ENCODE measurements around the gene DLG5. TPM values are rescaled to one million over a fixed set of nuclear protein-coding genes. Genes with fewer than 3 reads are reported as not detected.

Gene DLG5
- total RNA-seq, 2 donors from 2014 or later = 72.3 to 134 TPM

DNA sequence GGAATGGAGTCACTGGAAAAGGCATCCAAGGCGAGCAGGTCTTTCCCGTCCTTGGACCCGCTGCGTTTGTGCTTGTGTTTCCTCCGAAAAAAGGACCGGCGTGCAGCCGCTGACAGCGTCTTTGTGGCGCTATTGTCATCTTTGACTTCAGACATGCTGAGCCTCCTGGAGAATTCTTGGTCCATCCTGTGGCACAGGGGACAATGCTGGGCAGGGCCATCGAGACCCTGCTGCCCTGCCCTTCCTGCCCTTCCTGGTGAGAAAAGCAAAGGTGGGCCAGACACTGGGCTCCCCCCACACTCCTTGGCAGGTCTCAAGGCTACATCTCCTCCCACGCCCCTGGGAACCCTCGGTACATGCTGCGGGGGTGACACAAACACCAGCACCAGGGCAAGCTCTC is 120.9 kb downstream of the DLG5 start:
- no peaks in the 10 kb centered on the region for H3K27me3 ChIP-seq (replicated peaks; ENCODE audit: insufficient read depth)
- H3K9me3 ChIP-seq = no peaks in the 10 kb centered on the region
- DNase-seq (ENCODE audit: low spot score) = no peak
- H3K4me3 ChIP-seq = no peak overlapping the region
- TF ChIP-seq POLR2AphosphoS5 (IDR thresholded peaks at IDR 0.05) (no peak), POLR2A (IDR thresholded peaks at IDR 0.05) (no peak)
- TF ChIP-seq, protein P1, sequence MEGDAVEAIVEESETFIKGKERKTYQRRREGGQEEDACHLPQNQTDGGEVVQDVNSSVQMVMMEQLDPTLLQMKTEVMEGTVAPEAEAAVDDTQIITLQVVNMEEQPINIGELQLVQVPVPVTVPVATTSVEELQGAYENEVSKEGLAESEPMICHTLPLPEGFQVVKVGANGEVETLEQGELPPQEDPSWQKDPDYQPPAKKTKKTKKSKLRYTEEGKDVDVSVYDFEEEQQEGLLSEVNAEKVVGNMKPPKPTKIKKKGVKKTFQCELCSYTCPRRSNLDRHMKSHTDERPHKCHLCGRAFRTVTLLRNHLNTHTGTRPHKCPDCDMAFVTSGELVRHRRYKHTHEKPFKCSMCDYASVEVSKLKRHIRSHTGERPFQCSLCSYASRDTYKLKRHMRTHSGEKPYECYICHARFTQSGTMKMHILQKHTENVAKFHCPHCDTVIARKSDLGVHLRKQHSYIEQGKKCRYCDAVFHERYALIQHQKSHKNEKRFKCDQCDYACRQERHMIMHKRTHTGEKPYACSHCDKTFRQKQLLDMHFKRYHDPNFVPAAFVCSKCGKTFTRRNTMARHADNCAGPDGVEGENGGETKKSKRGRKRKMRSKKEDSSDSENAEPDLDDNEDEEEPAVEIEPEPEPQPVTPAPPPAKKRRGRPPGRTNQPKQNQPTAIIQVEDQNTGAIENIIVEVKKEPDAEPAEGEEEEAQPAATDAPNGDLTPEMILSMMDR (IDR thresholded peaks at IDR 0.05) = no peak
- intact Hi-C loops (cut with DNase I) = no loop called here
- H3K4me1 ChIP-seq (replicated peaks) = no peaks in the 10 kb centered on the region
- 89% methylated on average over 14 of the region's 14 CpGs for WGBS
- peaks cover 18 to 35% of the 10 kb centered on the region in 2 donors for H3K36me3 ChIP-seq
- H3K27ac ChIP-seq = no peak overlapping the region

DNA sequence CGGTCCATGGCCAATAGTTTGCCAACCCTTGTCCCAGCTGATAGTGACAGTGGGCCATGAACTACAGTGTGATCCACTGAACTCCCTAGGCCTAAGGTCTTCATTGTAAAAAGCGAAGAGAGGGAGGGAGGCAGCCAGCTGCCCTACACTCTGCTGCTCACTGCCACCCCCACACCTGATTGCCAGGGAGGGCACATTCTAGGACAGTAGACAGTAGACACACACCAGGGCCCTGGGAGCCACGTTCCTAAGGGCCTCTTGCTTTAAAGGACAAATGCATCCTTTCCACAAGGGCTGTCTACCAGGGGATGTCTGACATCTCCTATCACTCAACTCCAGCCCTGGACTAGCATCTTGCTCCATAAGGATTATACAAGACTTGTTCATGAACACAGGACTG is 122.2 kb downstream of the DLG5 start:
- no peaks in the 10 kb centered on the region for H3K9me3 ChIP-seq
- H3K36me3 ChIP-seq = peaks cover 15 to 35% of the 10 kb centered on the region in 2 donors
- H3K27me3 ChIP-seq (replicated peaks; ENCODE audit: insufficient read depth) = no peaks in the 10 kb centered on the region
- intact Hi-C loops (cut with DNase I) = no loop called here
- H3K4me3 ChIP-seq = no peak overlapping the region
- H3K4me1 ChIP-seq (replicated peaks) = no peaks in the 10 kb centered on the region
- TF ChIP-seq POLR2AphosphoS5 (IDR thresholded peaks at IDR 0.05) = no peak
- no peak for DNase-seq (ENCODE audit: low spot score)
- H3K27ac ChIP-seq = no peak overlapping the region
- 85% methylated on average over 3 of the region's 3 CpGs for WGBS

DNA sequence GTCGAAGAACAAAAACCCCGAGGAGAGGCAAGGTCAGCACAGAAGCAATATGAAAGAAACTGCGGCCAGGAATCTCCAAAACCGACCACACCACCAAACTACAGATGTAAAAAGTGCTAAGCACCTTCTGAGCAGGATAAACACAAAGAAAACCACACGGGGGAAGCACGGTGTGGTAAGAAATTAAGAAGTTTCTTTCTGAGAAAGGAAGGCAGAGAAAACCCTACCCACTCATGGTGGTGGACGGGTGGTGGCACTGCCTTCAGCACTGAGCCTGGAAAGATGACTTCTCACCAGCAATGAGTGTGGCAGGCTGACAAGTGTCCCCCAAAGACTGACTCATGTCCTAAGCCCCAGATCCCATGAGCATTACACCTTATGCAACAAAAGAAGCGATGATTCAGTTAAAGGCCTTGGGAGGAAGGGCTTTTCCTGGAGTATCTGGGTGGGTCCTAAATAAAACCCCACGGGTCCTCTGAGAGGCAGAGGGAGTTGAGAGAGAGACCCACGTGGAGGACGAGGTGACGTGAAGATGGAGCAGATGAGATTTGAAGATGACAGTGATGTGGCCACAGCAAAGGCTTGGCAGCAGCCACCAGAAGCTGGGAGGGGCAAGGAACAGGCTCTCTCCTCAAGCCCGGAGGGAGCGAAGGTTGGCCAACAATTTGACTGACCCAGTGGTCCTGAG is 124.9 kb downstream of the DLG5 start:
- H3K36me3 ChIP-seq = peaks cover 0 to 18% of the 10 kb centered on the region in 2 donors
- 84% methylated on average over 14 of the region's 14 CpGs for WGBS
- DNase-seq (ENCODE audit: low spot score) = no peak
- no peaks in the 10 kb centered on the region for H3K9me3 ChIP-seq
- peaks cover 8% of the 10 kb centered on the region for H3K4me1 ChIP-seq (replicated peaks)
- no peaks in the 10 kb centered on the region for H3K27me3 ChIP-seq (replicated peaks; ENCODE audit: insufficient read depth)
- no peak overlapping the region for H3K27ac ChIP-seq
- TF ChIP-seq POLR2AphosphoS5 (IDR thresholded peaks at IDR 0.05) (no peak), POLR2A (IDR thresholded peaks at IDR 0.05) (no peak)
- TF ChIP-seq, protein P1 (IDR thresholded peaks at IDR 0.05) = no peak
- intact Hi-C loops (cut with DNase I) = no loop called here
- no peak overlapping the region for H3K4me3 ChIP-seq

DNA sequence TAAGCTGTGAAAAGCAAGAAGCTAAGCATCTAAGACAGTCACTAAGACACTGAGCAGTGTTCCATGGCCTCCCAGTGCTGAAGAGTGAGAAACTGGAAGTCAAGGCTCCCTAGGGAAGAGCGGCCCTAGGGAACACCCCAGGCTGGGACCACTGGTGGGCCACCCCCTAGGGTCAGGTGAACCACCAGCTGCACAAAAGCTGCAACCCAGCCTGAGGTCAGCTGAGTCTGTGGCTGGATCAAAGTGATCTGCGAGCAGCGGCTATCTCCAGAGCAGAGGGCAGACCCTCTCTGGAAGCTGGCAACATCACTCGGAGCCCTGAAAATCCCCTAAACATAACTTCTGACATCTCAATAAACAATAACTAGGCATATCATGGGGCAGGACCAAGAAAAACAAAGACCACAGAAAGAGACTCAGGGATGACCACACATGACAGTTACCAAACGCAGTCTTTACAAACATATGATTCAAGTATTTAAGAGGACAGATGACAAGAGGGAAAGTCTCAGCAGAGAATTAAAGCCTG is 125.8 kb downstream of the DLG5 start:
- DNase-seq (ENCODE audit: low spot score) = no peak
- H3K4me1 ChIP-seq (replicated peaks) = peaks cover 8% of the 10 kb centered on the region
- TF ChIP-seq, protein P1 (IDR thresholded peaks at IDR 0.05) = no peak
- TF ChIP-seq POLR2AphosphoS5 (IDR thresholded peaks at IDR 0.05) (no peak), POLR2A (IDR thresholded peaks at IDR 0.05) (no peak)
- intact Hi-C loops (cut with DNase I) = no loop called here
- H3K9me3 ChIP-seq = no peaks in the 10 kb centered on the region
- H3K4me3 ChIP-seq = no peak overlapping the region
- H3K27me3 ChIP-seq (replicated peaks; ENCODE audit: insufficient read depth) = no peaks in the 10 kb centered on the region
- 66% methylated on average over 5 of the region's 5 CpGs for WGBS
- peaks cover 3 to 18% of the 10 kb centered on the region in 2 donors for H3K36me3 ChIP-seq
- no peak overlapping the region for H3K27ac ChIP-seq

DNA sequence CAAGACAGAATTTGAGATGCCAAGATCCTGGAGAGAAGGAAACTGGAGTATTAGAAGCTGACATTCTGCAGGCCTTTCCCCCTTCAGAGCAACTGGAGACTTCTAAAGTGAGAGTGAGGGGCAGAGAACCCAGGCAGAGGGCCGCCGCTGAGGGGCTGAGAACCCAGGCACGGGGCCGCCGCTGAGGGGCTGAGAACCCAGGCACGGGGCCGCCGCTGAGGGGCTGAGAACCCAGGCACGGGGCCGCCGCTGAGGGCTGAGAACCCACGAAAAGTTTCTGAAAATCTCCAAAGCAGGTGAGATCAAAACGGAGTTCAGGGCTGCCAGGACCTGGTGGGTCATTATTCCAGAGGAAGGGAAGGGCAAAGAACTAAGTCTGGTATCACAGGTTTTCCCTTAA is 126.2 kb downstream of the DLG5 start:
- H3K9me3 ChIP-seq = no peaks in the 10 kb centered on the region
- H3K36me3 ChIP-seq = peaks cover 8 to 18% of the 10 kb centered on the region in 2 donors
- intact Hi-C loops (cut with DNase I) = no loop called here
- no peak overlapping the region for H3K27ac ChIP-seq
- TF ChIP-seq POLR2AphosphoS5 (IDR thresholded peaks at IDR 0.05) (no peak), POLR2A (IDR thresholded peaks at IDR 0.05) (no peak)
- TF ChIP-seq, protein P1 (IDR thresholded peaks at IDR 0.05) = no peak
- no peak for DNase-seq (ENCODE audit: low spot score)
- WGBS = 96% methylated on average over 13 of the region's 13 CpGs
- H3K4me1 ChIP-seq (replicated peaks) = peaks cover 8% of the 10 kb centered on the region
- H3K27me3 ChIP-seq (replicated peaks; ENCODE audit: insufficient read depth) = no peaks in the 10 kb centered on the region
- no peak overlapping the region for H3K4me3 ChIP-seq

Data from prostate gland (tissue), 2 donors.